ENCODE measurements around the gene HAGHL. TPM values are rescaled to one million over a fixed set of nuclear protein-coding genes. Genes with fewer than 3 reads are reported as not detected.

The HAGHL gene
- total and polyA plus RNA-seq, 2 of the 8 experiments (the other 6 are each of a cell fraction or from before 2014, with no cell fraction given), result 26.6 to 26.9 TPM

- no peak for TF ChIP-seq SUZ12 (IDR thresholded peaks at IDR 0.05; ENCODE audit: low read length)
- no peak for TF ChIP-seq POLR2A (IDR thresholded peaks at IDR 0.05; ENCODE audit: control extremely low read depth in 1 of 2, low read depth in 2 of 2, low read length in 2 of 2)
- TF ChIP-seq ATF3 (IDR thresholded peaks at IDR 0.05; ENCODE audit: insufficient read depth, low read depth, low read length), result no peak
- TF ChIP-seq SIX5 (IDR thresholded peaks at IDR 0.05; ENCODE audit: low read depth, low read length), result no peak
- no peak for TF ChIP-seq KDM5A (IDR thresholded peaks at IDR 0.05; ENCODE audit: low read length)
- TF ChIP-seq, protein P1, sequence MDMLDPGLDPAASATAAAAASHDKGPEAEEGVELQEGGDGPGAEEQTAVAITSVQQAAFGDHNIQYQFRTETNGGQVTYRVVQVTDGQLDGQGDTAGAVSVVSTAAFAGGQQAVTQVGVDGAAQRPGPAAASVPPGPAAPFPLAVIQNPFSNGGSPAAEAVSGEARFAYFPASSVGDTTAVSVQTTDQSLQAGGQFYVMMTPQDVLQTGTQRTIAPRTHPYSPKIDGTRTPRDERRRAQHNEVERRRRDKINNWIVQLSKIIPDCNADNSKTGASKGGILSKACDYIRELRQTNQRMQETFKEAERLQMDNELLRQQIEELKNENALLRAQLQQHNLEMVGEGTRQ (IDR thresholded peaks at IDR 0.05; ENCODE audit: low read length), result no peak
- no peak for TF ChIP-seq RXRA (IDR thresholded peaks at IDR 0.05; ENCODE audit: insufficient read depth, low read depth, low read length)
Observed at GRCh38 chr16:681746-682427, 45.0 kb upstream of the HAGHL start (continued).

Data from H1 (cell line).